AG09319 (cell line): ENCODE data around the gene LEF1.

ENCODE experiments used
- DNase-seq: peaks from one replicate; pipeline ENCODE4 v3.0.0-alpha.2; 2010; ENCODE audit warnings: low read depth; ENCODE audit errors: extremely low read depth
- TF ChIP-seq, protein P1 (sequence below): IDR thresholded peaks from 2 replicates; pipeline ENCODE4 v1.5.1; 2011; ENCODE audit warnings: low read depth, mild to moderate bottlenecking, inconsistent platforms, low read length, moderate library complexity

LEF1 gene

DNA sequence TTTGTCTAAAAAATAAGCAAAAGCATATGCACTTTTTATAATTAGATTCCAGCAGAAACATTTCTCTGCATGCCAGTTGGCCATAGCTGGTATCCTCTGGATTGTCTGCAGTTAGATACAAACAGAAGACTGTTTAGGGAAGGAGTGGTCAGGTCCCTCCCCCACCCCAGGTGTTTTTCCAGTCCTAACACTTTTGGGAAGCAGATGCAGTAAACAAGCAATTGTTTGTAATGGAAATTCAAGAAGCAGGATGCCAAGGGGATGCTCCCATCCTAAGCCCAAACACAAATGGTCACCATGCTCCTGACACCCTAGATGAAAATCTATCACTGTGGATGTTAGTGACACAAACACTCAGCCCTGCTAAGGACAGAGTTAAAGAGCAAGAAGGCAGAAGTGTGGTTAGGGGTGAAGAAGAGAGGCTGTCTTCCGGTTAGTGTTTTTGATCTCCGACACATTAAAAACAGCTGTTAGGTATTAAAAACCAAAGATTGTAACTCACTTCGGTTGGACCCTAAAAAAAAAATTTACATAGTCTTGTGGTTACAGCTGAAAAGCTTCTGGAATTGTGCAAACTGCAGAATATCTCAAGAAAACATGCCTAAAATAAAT is 7.9 kb downstream of the LEF1 start:
- DNase-seq, result no peak
- TF ChIP-seq, protein P1, sequence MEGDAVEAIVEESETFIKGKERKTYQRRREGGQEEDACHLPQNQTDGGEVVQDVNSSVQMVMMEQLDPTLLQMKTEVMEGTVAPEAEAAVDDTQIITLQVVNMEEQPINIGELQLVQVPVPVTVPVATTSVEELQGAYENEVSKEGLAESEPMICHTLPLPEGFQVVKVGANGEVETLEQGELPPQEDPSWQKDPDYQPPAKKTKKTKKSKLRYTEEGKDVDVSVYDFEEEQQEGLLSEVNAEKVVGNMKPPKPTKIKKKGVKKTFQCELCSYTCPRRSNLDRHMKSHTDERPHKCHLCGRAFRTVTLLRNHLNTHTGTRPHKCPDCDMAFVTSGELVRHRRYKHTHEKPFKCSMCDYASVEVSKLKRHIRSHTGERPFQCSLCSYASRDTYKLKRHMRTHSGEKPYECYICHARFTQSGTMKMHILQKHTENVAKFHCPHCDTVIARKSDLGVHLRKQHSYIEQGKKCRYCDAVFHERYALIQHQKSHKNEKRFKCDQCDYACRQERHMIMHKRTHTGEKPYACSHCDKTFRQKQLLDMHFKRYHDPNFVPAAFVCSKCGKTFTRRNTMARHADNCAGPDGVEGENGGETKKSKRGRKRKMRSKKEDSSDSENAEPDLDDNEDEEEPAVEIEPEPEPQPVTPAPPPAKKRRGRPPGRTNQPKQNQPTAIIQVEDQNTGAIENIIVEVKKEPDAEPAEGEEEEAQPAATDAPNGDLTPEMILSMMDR, result no peak

DNA sequence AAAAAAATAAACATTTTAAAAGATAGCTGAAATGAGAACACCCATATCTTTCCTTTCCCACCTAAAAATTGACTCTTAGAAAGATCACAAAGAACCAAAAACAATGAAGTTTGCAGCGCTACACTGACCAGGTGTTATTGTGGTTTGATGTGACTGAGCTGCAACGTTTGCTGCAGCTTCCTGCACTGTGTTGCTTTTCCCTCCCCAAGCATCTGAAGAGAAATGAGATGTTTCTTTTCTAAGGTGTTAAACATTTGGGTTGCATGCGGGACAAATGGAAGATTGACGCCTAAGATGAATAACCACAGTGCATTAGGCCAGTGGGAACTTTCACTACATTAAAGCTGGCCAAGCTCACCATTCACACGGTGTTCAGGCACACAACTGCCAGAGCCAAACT is 8.9 kb downstream of the LEF1 start:
- TF ChIP-seq, protein P1, result no peak
- DNase-seq, result no peak

DNA sequence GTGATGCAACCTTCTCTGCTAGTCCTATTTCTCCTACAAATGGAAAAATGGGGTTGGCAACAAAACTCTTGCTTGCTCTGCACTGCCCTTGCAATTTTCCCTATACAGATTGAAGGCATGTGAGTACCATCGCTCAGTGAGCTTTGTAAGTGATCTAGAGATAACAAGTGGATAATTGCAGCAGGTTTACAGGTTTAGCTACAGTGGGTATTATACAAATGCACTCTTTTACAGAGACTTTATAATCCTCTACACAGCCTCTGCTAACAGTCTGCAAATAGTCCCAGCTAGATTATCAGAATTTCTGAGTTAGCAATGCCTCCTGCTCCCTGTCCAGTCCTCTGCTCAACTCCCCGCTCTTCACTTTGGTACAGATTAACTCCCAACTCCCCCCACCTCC is 11.1 kb downstream of the LEF1 start:
- TF ChIP-seq, protein P1, result no peak
- DNase-seq, result no peak

DNA sequence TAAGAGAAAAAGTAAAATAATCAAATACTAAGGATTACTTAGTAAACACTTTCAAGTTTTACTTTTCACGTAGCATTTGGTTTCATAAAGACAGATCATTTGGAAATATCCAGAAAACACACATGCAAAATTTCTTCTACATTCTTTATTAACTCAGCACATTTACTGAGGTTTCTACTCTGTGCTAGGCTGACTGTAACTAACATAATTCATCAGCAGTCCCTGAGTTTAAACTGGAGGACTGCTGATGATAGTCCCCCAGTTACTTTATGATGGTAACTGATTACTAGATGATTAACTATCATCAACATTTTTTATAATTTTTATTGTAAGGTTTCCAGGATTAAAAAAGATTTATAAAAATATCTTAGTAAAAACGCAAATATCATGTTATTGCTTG is 12.3 kb downstream of the LEF1 start:
- no peak for DNase-seq
- TF ChIP-seq, protein P1, result no peak

DNA sequence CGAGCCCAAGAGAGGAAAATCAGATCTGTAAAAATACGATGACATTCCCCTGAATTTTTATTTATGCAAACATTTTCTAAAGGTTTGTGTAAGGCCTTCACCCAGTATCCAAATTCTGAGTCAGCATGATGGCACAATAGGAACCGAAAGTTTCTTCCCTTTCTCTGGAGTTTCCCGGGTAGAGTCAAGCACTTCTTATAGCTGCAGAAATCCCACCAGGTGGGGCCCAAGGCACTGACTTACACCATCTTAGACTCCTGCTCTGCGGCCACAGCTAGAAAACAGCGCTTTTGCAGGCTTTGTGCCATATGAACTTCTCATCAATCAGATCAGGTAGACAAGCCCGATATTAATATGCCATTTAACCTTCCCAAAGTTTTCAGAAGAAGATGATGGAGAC is 13.4 kb downstream of the LEF1 start:
- no peak for DNase-seq
- TF ChIP-seq, protein P1, result no peak

DNA sequence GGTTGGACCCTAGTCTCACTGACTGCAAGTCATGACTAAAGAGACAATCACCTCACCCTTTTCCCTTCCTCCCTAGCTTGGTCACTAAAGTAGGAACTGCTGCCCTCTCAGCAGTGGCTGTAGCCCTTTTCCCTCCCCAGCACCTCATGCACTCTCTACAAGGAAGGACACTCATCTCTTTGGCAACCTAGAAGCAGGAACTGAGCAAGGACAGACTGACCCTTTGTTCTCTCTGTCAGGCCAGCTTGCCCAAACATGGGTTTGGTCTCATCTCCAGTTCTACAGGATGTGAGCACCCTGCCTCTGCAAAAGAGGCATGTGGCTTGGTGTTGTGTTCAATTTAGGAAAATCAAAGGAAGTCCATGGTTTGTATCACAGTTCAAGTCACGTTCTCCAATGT is 15.8 kb downstream of the LEF1 start:
- TF ChIP-seq, protein P1, result no peak
- no peak for DNase-seq

DNA sequence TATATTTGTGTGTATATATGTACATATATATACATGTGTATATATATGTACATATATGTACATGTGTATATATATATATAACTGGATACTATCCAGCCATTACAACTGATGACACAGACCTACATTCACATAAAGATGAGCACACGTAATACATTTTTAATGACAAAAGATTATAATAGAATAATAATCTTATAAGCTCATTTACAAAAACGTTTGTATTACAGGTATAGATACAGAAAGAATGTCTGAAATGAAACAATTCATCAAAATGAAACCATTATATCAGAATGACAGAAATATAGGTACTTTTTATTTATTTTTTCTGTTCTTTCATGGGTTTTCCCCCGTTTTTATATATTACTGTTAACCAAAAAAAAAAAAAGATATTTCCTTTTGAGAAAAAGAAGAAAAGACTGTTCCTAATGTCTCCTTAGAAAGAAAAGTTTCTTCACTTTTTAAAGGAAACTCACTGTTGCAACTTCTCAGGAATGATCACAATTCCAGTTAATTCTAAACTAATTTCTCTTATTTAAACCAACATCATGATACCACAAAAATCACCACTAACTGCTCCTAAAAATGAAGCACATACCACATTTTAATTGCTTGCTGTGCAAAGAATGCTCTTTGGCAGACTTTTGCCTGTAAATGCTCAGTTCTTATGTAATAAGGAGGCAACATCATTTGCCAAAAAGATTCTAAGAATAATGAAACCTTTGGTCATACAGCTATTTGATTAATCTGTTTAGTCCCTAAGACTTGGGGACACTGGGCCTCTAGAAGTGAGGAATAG is 18.9 kb downstream of the LEF1 start:
- no peak for DNase-seq
- TF ChIP-seq, protein P1, result no peak
